Measurements from ENCODE around the gene ALDH1A1.

The ALDH1A1 gene

DNA sequence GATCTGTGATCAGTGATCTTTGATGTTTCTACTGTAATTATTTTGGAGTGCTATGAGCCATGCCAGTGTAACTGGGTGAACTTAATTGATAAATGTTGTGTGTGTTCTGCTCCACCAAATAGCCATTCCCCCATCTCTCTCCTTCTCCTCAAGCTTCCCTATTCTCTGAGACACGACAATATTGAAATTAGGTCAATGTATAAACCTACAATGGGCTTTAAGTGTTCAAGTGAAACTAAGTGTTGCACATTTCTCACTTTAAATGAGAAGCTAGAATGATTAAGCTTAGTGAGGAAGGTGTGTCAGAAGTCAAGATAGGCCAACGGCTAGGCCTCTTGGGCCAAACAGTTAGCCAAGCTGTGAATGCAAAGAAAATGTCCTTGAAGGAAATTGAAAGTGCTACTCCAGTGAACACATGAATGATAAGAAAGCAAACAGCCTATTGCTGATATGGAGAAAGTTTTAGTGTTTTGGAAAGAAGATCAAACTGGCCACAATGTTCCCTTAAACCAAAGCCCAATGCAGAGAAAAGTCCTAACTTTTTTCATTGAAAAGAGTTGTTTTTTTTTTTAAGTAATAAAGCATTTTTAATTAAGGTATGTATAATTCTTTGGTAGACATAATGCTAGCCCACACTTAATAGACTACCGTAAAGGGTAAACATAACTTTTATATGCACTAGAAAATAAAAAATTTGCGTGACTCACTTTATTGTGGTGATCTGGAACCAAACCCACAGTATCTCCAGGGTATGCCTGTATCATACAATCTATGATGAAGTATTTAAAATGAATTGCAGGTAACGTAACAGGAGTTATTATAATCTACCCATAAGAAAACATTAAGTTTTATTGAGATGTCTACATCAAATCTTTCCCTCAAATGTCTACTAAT, 42.5 kb upstream of the ALDH1A1 start:
- TF ChIP-seq, protein P1, sequence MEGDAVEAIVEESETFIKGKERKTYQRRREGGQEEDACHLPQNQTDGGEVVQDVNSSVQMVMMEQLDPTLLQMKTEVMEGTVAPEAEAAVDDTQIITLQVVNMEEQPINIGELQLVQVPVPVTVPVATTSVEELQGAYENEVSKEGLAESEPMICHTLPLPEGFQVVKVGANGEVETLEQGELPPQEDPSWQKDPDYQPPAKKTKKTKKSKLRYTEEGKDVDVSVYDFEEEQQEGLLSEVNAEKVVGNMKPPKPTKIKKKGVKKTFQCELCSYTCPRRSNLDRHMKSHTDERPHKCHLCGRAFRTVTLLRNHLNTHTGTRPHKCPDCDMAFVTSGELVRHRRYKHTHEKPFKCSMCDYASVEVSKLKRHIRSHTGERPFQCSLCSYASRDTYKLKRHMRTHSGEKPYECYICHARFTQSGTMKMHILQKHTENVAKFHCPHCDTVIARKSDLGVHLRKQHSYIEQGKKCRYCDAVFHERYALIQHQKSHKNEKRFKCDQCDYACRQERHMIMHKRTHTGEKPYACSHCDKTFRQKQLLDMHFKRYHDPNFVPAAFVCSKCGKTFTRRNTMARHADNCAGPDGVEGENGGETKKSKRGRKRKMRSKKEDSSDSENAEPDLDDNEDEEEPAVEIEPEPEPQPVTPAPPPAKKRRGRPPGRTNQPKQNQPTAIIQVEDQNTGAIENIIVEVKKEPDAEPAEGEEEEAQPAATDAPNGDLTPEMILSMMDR (IDR thresholded peaks at IDR 0.05; ENCODE audit: low read depth, low read length, missing control alignments) = no peak
- no peak overlapping the region for H3K4me3 ChIP-seq (ENCODE audit: low read depth, low read length)
- no peak for DNase-seq (ENCODE audit: low read depth)

DNA sequence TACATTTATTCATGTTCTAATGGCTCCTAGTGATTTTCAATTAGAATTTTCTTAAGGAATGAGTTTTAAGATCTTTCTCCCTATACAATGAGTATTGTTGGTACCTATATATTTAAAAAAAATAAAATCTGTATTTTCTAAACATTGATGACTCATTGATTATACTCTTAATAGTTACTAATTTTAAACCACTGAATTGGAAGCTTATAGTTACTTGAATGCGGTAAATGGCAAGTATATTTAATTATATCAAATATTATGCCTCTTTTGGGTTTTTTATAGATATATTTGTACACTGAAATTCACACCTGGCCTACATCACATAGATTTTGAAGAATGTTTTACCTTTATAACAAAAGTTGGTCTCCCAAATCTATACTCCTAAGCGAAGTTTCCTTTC, 38.9 kb upstream of the ALDH1A1 start:
- TF ChIP-seq, protein P1 (IDR thresholded peaks at IDR 0.05; ENCODE audit: low read depth, low read length, missing control alignments) = no peak
- DNase-seq (ENCODE audit: low read depth) = no peak
- no peak overlapping the region for H3K4me3 ChIP-seq (ENCODE audit: low read depth, low read length)

DNA sequence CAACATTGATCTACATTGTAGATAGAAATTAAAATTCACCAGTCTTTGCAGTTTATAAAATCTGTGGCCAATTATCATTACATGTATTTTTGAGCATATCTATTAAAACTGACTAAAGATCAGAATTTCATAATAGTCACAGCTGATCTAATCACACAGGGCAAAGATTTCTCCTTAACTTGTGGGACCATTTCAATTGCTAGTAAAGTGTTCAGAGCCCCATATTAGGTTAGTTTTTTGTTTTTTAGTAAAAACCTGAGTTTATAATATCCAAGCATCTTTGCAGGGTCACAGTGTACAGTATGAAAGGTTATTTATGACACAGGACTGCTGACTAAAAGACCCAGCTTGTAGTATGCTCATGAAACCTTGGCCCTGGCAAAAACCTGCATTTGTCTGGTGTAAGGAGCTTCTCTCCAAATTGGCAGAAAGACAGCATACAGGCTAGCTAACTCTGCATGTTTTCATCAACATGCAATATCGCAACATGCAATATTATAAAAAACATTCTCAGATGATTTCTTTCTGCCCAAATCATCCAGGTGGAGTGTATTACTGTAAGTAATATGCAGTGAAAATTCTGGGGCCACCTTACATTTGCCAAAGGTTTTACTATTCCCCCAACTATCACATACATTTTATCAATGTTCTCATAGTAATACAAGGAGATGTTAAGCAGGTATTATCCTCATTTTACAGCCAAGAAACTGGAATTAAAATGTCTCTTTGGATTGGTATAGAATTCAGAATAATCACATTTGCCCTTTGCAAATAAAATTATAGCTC, 37.7 kb upstream of the ALDH1A1 start:
- TF ChIP-seq, protein P1 (IDR thresholded peaks at IDR 0.05; ENCODE audit: low read depth, low read length, missing control alignments) = no peak
- DNase-seq (ENCODE audit: low read depth) = no peak
- H3K4me3 ChIP-seq (ENCODE audit: low read depth, low read length) = no peak overlapping the region

DNA sequence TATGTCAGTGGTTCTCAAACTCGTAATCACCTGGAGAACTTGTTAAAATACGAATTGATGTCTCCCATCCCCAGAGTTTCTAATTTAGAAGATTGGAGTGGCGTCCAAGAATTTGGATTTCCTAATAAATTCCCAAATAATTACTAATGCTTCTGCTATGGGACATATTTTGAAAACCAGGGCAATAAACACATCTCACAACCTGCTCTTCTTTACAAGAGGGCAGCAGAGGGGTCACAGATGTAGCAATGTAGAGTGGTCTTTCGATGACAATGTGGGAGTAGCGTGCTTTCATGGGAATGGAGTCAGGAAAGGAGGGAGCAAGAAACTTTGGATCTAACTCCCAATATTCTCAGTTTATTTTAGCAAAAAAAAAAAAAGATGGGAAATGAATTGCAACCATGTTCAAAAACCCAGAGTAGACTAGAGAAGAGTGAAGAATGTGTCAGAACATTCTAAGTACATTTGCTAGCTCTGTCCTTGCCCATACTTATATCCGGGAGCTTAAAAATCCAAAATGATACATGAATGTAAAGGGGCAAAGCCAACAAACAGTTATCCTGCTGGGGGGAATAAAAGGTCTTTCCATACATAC, 33.8 kb upstream of the ALDH1A1 start:
- TF ChIP-seq, protein P1 (IDR thresholded peaks at IDR 0.05; ENCODE audit: low read depth, low read length, missing control alignments) = no peak
- DNase-seq (ENCODE audit: low read depth) = no peak
- no peak overlapping the region for H3K4me3 ChIP-seq (ENCODE audit: low read depth, low read length)

DNA sequence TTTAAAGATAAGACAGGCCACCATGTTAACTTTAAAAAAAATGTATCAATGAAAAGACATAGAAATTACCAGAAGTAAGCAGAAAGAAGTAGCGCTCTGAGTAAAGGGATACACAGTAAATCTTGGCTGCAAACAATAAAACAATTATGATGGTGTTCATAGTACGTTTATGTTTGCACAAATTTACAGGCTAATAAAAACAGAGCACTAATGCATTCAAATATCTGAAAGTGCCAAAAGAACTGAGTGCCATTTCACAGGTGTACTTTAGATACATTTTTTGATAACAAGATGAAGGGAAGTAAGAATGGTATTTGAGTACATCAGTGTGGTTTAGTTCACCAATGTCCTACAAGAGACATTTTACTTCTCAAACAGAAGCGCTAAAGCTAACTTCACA, 32.9 kb upstream of the ALDH1A1 start:
- TF ChIP-seq, protein P1 (IDR thresholded peaks at IDR 0.05; ENCODE audit: low read depth, low read length, missing control alignments) = no peak
- no peak overlapping the region for H3K4me3 ChIP-seq (ENCODE audit: low read depth, low read length)
- no peak for DNase-seq (ENCODE audit: low read depth)

DNA sequence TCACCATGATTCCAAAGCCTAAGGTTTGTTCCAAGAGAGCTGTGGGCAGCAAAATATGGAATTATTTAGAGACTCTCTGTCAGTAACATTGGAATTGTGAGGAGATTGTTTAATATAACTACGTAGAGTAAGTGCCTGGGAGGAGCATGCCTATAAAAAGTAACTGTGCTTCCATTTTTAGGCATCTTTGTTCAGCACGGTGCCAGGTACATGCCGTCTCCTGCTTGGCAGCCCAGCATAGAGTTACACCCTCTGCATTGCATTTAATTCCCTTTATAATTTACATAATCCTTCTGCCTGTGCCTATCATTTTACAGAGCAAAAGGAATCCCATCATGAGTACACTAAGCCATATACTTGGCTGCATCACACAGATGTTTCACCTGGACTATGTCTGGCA, 32.1 kb upstream of the ALDH1A1 start:
- TF ChIP-seq, protein P1 (IDR thresholded peaks at IDR 0.05; ENCODE audit: low read depth, low read length, missing control alignments) = no peak
- DNase-seq (ENCODE audit: low read depth) = no peak
- no peak overlapping the region for H3K4me3 ChIP-seq (ENCODE audit: low read depth, low read length)

All from GM12864 (cell line).